HAP-1 (cell line): Measurements from ENCODE around the gene WDR70.

Experiments
- DNase-seq, 2 experiments: peaks; one replicate each; pipeline ENCODE4 v3.0.0-alpha.2; 2016 to 2020; ENCODE audit warnings: low spot score in 2 of 2
- H3K27me3 ChIP-seq: fragments of 250-450 bp; sonication (Bioruptor Pico); 2 replicates; pipeline ENCODE4 v1.5.1; 2020; ENCODE audit warnings: low read depth, mild to moderate bottlenecking, moderate library complexity
- H3K36me3 ChIP-seq: fragments of 250-450 bp; sonication (Bioruptor Pico); replicated peaks from 2 replicates; pipeline ENCODE4 v1.5.1; 2020; ENCODE audit warnings: mild to moderate bottlenecking
- H3K4me1 ChIP-seq: fragments of 250-450 bp; sonication (Bioruptor Pico); 2 replicates; pipeline ENCODE4 v1.5.1; 2020; ENCODE audit warnings: mild to moderate bottlenecking
- H3K4me3 ChIP-seq: fragments of 250-450 bp; sonication (Bioruptor Pico); 2 replicates; pipeline ENCODE4 v1.5.1; 2020; ENCODE audit warnings: mild to moderate bottlenecking, moderate library complexity
- H3K9me3 ChIP-seq: fragments of 250-450 bp; sonication (Bioruptor Pico); 2 replicates; pipeline ENCODE4 v1.5.1; 2020; ENCODE audit warnings: mild to moderate bottlenecking, moderate library complexity
- in situ Hi-C: fragments of 300-500 bp; cut with MboI; formaldehyde crosslinking; loops from 3 replicates; pipeline ENCODE4 v1.14.3; 2020; ENCODE audit warnings: low sequenced_read_pairs, inconsistent platforms, mixed read lengths

WDR70 gene

GRCh38 chr5:37736397-37736796 is 357.3 kb downstream of the WDR70 start:
- DNase-seq: no peak
- no peaks in the 10 kb centered on the region for H3K4me1 ChIP-seq
- in situ Hi-C loops: no loop called here

DNA sequence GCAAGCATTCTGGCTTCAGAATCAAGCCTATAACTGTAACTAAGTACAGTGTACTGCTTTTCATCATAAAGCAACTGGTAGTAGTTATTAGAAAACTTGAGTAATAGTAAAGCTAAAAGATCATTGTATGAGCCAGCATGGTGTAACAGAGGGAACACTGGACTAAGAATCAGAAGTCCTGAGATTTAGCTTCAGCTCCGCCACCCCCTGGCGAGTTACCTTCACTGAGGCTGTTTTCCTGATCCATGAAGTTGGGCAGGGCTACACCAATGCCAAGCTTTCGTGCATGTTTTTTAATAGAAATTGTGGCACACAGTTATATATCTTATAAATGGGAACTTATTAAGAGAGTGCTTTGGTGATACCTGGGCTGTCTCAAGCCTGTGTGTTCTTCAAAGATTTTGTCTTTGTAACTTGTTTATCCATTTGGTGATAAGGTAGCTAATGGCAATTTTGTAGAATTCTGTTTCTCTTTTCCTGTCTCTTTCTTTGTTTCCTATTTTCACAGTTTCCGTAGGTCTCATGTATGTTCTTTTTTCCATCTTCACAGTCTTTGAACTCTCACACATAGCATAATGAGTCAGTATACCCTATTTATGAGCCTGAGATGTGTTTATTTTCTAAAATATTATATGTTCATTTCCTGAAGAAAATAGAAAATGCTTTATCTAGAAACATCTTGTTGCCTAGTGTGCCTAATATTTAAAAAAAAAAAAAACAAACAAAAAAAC is 358.4 kb downstream of the WDR70 start:
- in situ Hi-C loops: no loop called here
- Histone ChIP-seq H3K36me3 (no peaks in the 10 kb centered on the region), H3K4me1 (no peaks in the 10 kb centered on the region), H3K4me3 (no peak overlapping the region), H3K27me3 (no peaks in the 10 kb centered on the region), H3K9me3 (no peaks in the 10 kb centered on the region)
- no peak for DNase-seq

More at GRCh38 chr5:37736397-37736796, 357.3 kb downstream of the WDR70 start:
- Histone ChIP-seq H3K9me3 (no peaks in the 10 kb centered on the region), H3K27me3 (no peaks in the 10 kb centered on the region), H3K4me3 (no peak overlapping the region), H3K36me3 (no peaks in the 10 kb centered on the region)

DNA sequence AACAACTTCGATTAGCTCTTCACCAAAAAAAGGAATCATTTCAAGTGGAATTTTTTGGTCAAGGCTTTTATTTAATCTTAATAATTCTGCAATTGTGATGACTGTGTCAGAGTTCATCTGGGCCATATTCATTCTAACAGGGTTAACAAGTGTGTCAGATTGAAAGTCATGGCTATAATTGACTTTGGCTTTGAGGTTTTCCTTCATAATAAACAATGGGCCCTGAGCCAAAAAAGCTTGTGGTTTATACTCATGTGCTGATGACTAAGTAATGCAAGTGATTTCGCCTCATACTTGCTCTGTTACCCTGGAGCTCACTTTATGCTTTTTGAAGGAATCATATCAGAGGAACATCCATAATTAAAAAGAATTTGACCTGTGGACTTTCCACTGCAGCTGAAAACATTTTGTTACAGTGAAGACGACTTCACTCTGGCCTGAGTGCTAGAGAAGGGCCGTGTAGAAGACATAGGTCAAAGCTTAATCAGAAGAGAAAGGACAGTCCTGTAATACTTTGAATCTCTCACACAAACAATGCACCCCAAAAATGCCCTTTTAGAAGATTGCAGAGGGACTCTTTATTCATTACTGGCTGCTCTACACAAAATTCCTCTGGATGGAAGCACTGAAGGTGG is 359.1 kb downstream of the WDR70 start:
- no peak overlapping the region for H3K4me3 ChIP-seq
- H3K27me3 ChIP-seq: no peaks in the 10 kb centered on the region
- DNase-seq: no peak
- H3K36me3 ChIP-seq: no peaks in the 10 kb centered on the region
- in situ Hi-C loops: no loop called here
- no peaks in the 10 kb centered on the region for H3K9me3 ChIP-seq
- no peaks in the 10 kb centered on the region for H3K4me1 ChIP-seq

DNA sequence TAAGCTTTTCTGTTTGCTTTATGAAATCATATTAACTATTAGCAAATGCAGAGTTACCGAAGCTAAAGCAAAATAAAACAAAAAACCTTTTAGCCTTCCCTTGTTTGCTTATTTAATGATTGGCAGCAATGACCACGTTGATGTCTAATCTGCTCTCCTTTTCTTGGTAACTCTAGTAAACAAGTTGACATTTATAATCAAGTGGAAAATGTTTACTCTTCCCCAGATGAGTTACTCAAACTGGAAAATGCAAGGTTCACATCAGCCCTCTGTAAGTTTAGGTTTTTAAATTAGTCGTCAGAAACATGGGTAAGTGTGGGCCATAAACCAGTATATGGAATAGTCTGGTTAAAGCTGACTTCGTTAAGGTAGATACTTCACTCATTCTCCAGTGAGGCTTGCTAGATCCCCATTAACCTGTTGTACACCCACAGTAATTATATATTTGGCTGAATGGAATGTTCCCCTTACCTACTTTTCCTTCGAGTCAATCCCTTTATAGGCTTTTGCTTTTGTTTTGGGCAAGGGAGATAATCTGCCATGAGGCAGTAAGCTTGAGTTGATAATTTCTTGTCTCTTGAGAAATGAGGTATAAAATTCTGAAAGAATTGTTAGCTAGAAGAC is 359.9 kb downstream of the WDR70 start:
- no peaks in the 10 kb centered on the region for H3K36me3 ChIP-seq
- DNase-seq: no peak
- no peaks in the 10 kb centered on the region for H3K9me3 ChIP-seq
- in situ Hi-C loops: no loop called here
- H3K27me3 ChIP-seq: no peaks in the 10 kb centered on the region
- H3K4me3 ChIP-seq: no peak overlapping the region
- no peaks in the 10 kb centered on the region for H3K4me1 ChIP-seq

GRCh38 chr5:37739817-37740261 is 360.7 kb downstream of the WDR70 start:
- DNase-seq: no peak
- Histone ChIP-seq H3K27me3 (no peaks in the 10 kb centered on the region), H3K4me3 (no peak overlapping the region), H3K36me3 (no peaks in the 10 kb centered on the region), H3K4me1 (no peaks in the 10 kb centered on the region), H3K9me3 (no peaks in the 10 kb centered on the region)
- in situ Hi-C loops: no loop called here

DNA sequence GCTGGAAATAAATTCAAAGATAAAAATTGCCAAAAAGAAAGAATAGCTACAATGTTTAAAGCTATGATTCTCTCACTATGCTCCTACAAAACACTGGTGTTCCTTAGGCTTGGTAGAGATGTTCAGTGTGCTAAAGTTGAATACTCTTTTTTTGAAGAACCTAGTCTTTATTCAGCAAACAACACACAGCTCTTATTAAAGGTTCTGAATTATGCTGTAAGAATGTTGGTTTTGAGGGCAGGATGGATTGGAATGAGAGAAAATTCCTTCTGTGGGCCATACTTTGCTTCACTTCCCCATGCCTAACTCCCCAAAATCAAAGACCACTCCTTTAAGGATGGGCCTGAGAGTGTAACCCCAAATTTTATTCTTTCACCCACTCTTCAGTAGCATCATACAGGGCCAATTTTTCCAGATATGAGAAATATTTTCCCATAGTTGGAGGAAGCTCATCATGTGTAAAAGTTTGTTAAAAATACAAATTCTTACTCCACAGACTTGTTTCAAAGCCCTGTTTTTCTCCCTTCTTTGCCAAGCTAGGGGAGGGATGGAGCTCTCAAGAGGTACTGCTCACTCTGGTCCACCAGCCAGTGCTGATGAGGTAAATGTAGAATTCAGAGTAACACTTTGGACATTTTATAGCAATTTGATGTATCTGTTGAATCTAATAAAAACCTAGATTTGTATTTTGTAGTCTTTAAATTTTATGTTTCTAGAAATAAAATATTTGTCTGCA is 361.4 kb downstream of the WDR70 start:
- Histone ChIP-seq H3K4me1 (no peaks in the 10 kb centered on the region), H3K9me3 (no peaks in the 10 kb centered on the region)

DNA sequence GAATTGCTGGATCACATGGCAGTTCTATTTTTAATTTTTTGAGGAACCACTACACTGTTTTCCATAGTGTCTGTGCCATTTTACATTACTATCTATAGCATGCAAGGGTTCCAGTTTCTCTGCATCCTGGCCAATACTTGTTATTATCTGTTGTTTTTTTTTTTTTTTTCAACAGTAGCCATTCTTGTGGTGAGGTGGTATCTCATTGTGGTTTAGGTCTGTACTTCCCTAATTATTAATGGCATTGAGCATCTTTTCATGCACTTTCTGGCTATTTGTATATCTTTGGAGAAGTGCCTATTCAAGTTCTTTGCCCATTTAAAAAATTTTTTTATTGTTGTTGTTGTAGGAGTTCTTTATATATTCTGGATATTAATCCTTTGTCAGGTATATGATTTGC is 363.0 kb downstream of the WDR70 start:
- no peaks in the 10 kb centered on the region for H3K9me3 ChIP-seq
- no peak for DNase-seq
- no peak overlapping the region for H3K4me3 ChIP-seq
- H3K4me1 ChIP-seq: no peaks in the 10 kb centered on the region
- in situ Hi-C loops: no loop called here
- no peaks in the 10 kb centered on the region for H3K36me3 ChIP-seq
- H3K27me3 ChIP-seq: no peaks in the 10 kb centered on the region

More for the DNA sequence above, 361.4 kb downstream of the WDR70 start:
- no peak overlapping the region for H3K4me3 ChIP-seq
- in situ Hi-C loops: no loop called here
- H3K36me3 ChIP-seq: no peaks in the 10 kb centered on the region
- DNase-seq: no peak
- H3K27me3 ChIP-seq: no peaks in the 10 kb centered on the region

DNA sequence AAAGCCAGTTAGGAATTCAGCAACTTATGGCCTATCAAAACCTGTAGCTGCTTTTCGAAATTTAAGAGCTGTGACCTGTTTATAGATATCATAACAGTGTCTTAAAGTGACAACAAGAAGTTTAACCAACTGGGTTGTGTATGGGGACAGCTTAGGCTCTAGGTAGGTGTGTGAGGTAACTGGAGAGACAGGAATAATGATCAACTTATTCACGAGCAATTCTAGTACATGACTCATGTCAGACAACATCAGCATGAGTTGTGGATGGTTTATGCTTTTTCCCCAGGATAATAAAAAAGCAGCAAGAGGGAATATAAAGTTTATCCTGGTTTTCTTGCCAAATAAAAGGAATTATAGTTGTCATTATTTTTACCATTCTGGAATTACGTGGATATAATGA is 372.1 kb downstream of the WDR70 start:
- Histone ChIP-seq H3K27me3 (no peaks in the 10 kb centered on the region), H3K9me3 (no peaks in the 10 kb centered on the region), H3K4me1 (no peaks in the 10 kb centered on the region), H3K4me3 (no peak overlapping the region), H3K36me3 (no peaks in the 10 kb centered on the region)
- in situ Hi-C loops: no loop called here
- no peak for DNase-seq

- no peak for DNase-seq
- in situ Hi-C loops: no loop called here
- H3K4me1 ChIP-seq: no peaks in the 10 kb centered on the region
- no peaks in the 10 kb centered on the region for H3K36me3 ChIP-seq
- H3K9me3 ChIP-seq: no peaks in the 10 kb centered on the region
- H3K4me3 ChIP-seq: no peak overlapping the region
- no peaks in the 10 kb centered on the region for H3K27me3 ChIP-seq
These were observed 375.9 kb downstream of the WDR70 start for GRCh38 chr5:37754976-37755375.

DNA sequence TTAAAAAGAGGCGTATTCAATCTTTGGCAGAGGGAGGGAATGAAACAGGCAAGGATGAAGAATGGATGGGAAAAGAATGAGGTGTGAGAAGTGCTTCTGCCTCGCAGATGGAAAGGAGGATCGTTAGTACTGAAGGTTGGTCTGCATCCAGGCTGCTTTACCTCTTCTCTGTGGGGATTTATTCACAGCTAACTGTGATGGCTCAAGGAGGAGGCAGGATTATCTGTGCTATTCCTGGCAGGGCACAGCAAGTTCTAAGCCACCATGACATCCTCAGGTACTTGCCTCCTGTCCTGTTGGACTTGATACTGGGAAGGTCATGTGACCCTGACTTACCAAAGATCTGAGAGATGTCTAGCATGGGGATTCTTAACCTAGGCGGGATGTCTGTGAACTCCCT is 376.5 kb downstream of the WDR70 start:
- no peaks in the 10 kb centered on the region for H3K9me3 ChIP-seq
- H3K4me1 ChIP-seq: no peaks in the 10 kb centered on the region
- H3K4me3 ChIP-seq: no peak overlapping the region
- no peaks in the 10 kb centered on the region for H3K36me3 ChIP-seq
- in situ Hi-C loops: no loop called here
- H3K27me3 ChIP-seq: no peaks in the 10 kb centered on the region
- DNase-seq: no peak

DNA sequence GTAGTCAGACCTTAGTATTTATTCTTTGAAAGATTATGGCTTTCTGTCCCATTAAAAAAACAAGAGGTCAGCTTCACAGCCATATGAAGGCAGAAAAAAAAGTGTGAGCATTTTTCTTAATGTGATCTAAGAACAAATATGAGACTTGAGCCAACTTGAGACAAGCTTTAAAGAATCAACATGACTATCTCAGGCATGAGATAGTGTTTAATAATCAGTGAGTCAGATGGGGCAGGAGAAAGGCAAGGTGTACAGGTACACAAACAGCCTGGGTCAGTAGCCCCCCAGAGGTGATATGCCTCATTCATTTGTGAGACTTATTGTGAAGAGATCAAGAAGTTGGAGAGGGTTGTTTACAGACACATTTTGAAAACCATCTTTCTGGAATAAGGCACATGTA is 377.1 kb downstream of the WDR70 start:
- in situ Hi-C loops: no loop called here
- H3K9me3 ChIP-seq: no peaks in the 10 kb centered on the region
- DNase-seq: no peak

GRCh38 chr5:37757980-37758582 is 379.0 kb downstream of the WDR70 start:
- Histone ChIP-seq H3K4me3 (no peak overlapping the region), H3K9me3 (no peaks in the 10 kb centered on the region), H3K4me1 (no peaks in the 10 kb centered on the region), H3K27me3 (no peaks in the 10 kb centered on the region), H3K36me3 (no peaks in the 10 kb centered on the region)
- no peak for DNase-seq
- in situ Hi-C loops: no loop called here

More for the DNA sequence above, 377.1 kb downstream of the WDR70 start:
- no peaks in the 10 kb centered on the region for H3K36me3 ChIP-seq
- no peak overlapping the region for H3K4me3 ChIP-seq
- H3K4me1 ChIP-seq: no peaks in the 10 kb centered on the region
- H3K27me3 ChIP-seq: no peaks in the 10 kb centered on the region

GRCh38 chr5:37767251-37767650 is 388.1 kb downstream of the WDR70 start:
- no peaks in the 10 kb centered on the region for H3K36me3 ChIP-seq
- H3K27me3 ChIP-seq: no peaks in the 10 kb centered on the region
- H3K4me3 ChIP-seq: no peak overlapping the region
- H3K4me1 ChIP-seq: no peaks in the 10 kb centered on the region
- in situ Hi-C loops: no loop called here
- no peak for DNase-seq
- H3K9me3 ChIP-seq: no peaks in the 10 kb centered on the region
